Testis (tissue), 3 donors: ENCODE results near the gene SHCBP1L. TPM values are rescaled to one million over a fixed set of nuclear protein-coding genes. Genes with fewer than 3 reads are reported as not detected.

ENCODE experiments used
- DNase-seq: peaks from one replicate; pipeline ENCODE4 v3.0.0-alpha.2; 2019
- H3K27ac ChIP-seq, 2 donors: fragments of 200-600 bp; sonication (generic); one replicate each; pipeline ENCODE4 v1.5.1; 2019
- H3K27me3 ChIP-seq: fragments of 200-600 bp; sonication (generic); one replicate; pipeline ENCODE4 v1.5.1; 2019
- H3K36me3 ChIP-seq: fragments of 200-600 bp; sonication (generic); one replicate; pipeline ENCODE4 v1.5.1; 2017; ENCODE audit warnings: low read depth; ENCODE audit errors: missing control alignments
- H3K4me1 ChIP-seq: fragments of 200-600 bp; sonication (generic); one replicate; pipeline ENCODE4 v1.5.1; 2019
- H3K4me3 ChIP-seq, 2 donors: fragments of 200-600 bp; sonication (generic); one replicate each; pipeline ENCODE4 v1.5.1; 2017 to 2019
- H3K9me3 ChIP-seq: fragments of 200-600 bp; sonication (generic); one replicate; pipeline ENCODE4 v1.5.1; 2017
- CTCF ChIP-seq, 3 experiments: fragments of 450-650 bp in 2 of 3; fragments of 200-600 bp in 1 of 3; sonication (generic) in 1 of 3; IDR thresholded peaks; one replicate each; pipeline ENCODE4 v1.5.1; 2016 to 2019; ENCODE audit warnings: antibody characterized with exemption in 3 of 3, mild to moderate bottlenecking in 2 of 3, moderate library complexity in 1 of 3
- POLR2A ChIP-seq: fragments of 450-650 bp; IDR thresholded peaks from one replicate; pipeline ENCODE4 v1.6.1; 2017; ENCODE audit warnings: antibody characterized with exemption, mild to moderate bottlenecking, moderate library complexity
- WGBS, 2 donors: methylation state at CpG; one replicate each; pipeline ENCODE4 v1.1.5; 2018; 5-methylcytosine and 5-hydroxymethylcytosine counted together
- intact Hi-C: fragments of 100-400 bp; cut with DNase I; formaldehyde crosslinking; loops from one replicate; pipeline ENCODE4 v1.15.1; 2023; ENCODE audit warnings: low total_unique reads
- polyA plus RNA-seq: library from polyadenylated mRNA; stranded (reverse); fragments of 350-450 nt; fragmentation: Illumina TruSeq; extraction: RNeasy Lipid Tissue Mini Kit (QIAGEN cat#74804); gene quantifications from one replicate; pipeline ENCODE4 v1.2.3, GENCODE V29; 2014; ENCODE audit warnings: low read depth, low replicate concordance; ENCODE audit not compliant: insufficient read depth
- total RNA-seq, 2 donors: library from RNA; depleted of rRNA; stranded (reverse); fragments of >200 nt; gene quantifications; one replicate each; pipeline ENCODE4 v1.2.3, GENCODE V29; 2016

The SHCBP1L gene
- total and polyA plus RNA-seq, 3 donors from 2014 or later, result 106 to 254 (median 132) TPM

- no peaks in the 10 kb centered on the region for H3K4me1 ChIP-seq
- H3K4me3 ChIP-seq, result no peak overlapping the region
- no peaks in the 10 kb centered on the region for H3K27me3 ChIP-seq
- H3K27ac ChIP-seq, result no peak overlapping the region
- DNase-seq, result no peak
- no peaks in the 10 kb centered on the region for H3K9me3 ChIP-seq
- intact Hi-C loops, result no loop called here
- TF ChIP-seq POLR2A (no peak), CTCF (IDR thresholded peaks at IDR 0.05) (no peak)
- no peaks in the 10 kb centered on the region for H3K36me3 ChIP-seq
- 83 to 95% methylated on average over 1 of the region's 1 CpG for WGBS, 2 donors
Measured at GRCh38 chr1:182984621-182985020, 31.7 kb upstream of the SHCBP1L start.

GRCh38 chr1:182984138-182984537 lies 31.2 kb upstream of the SHCBP1L start:
- intact Hi-C loops, result no loop called here
- H3K4me1 ChIP-seq, result no peaks in the 10 kb centered on the region
- no peaks in the 10 kb centered on the region for H3K27me3 ChIP-seq
- 93 to 96% methylated on average over 7 of the region's 7 CpGs for whole genome bisulfite sequencing, 2 donors
- H3K27ac ChIP-seq, result no peak overlapping the region
- H3K4me3 ChIP-seq, result no peak overlapping the region
- no peak for TF ChIP-seq POLR2A
- no peak for TF ChIP-seq CTCF (IDR thresholded peaks at IDR 0.05)
- H3K36me3 ChIP-seq, result no peaks in the 10 kb centered on the region
- DNase-seq, result no peak
- no peaks in the 10 kb centered on the region for H3K9me3 ChIP-seq

GRCh38 chr1:182978151-182978853 lies 25.3 kb upstream of the SHCBP1L start:
- Histone ChIP-seq H3K9me3 (no peaks in the 10 kb centered on the region), H3K27me3 (no peaks in the 10 kb centered on the region), H3K36me3 (no peaks in the 10 kb centered on the region), H3K4me1 (no peaks in the 10 kb centered on the region), H3K4me3 (no peak overlapping the region), H3K27ac (no peak overlapping the region)
- WGBS, 2 donors, result 87 to 92% methylated on average over 6 of the region's 6 CpGs
- no peak for DNase-seq
- TF ChIP-seq CTCF (IDR thresholded peaks at IDR 0.05), result no peak
- TF ChIP-seq POLR2A, result no peak
- intact Hi-C loops, result no loop called here

GRCh38 chr1:182977480-182977879 lies 24.5 kb upstream of the SHCBP1L start:
- H3K4me1 ChIP-seq, result no peaks in the 10 kb centered on the region
- H3K27me3 ChIP-seq, result no peaks in the 10 kb centered on the region
- no peak overlapping the region for H3K27ac ChIP-seq
- intact Hi-C loops, result no loop called here
- no peaks in the 10 kb centered on the region for H3K36me3 ChIP-seq
- H3K4me3 ChIP-seq, result no peak overlapping the region
- H3K9me3 ChIP-seq, result no peaks in the 10 kb centered on the region
- WGBS, 2 donors, result 93 to 96% methylated on average over 2 of the region's 2 CpGs
- no peak for TF ChIP-seq CTCF (IDR thresholded peaks at IDR 0.05)
- DNase-seq, result no peak
